HEK293T (cell line): ENCODE measurements around the gene KREMEN2.

Experiments used
- ELF4 ChIP-seq: fragments of 450-650 bp; IDR thresholded peaks from 2 replicates; pipeline ENCODE4 v1.6.1; 2017; ENCODE audit warnings: antibody characterized with exemption
- FOXA1 ChIP-seq: fragments of 450-650 bp; IDR thresholded peaks from 2 replicates; pipeline ENCODE4 v1.6.1; 2016; ENCODE audit warnings: mild to moderate bottlenecking
- FOXM1 ChIP-seq: fragments of 450-650 bp; IDR thresholded peaks from 2 replicates; pipeline ENCODE4 v1.6.1; 2017; ENCODE audit warnings: mild to moderate bottlenecking, borderline replicate concordance
- HDGF ChIP-seq: fragments of 450-650 bp; IDR thresholded peaks from 2 replicates; pipeline ENCODE4 v1.6.1; 2017; ENCODE audit warnings: antibody characterized with exemption, borderline replicate concordance
- LEF1 ChIP-seq: fragments of 450-650 bp; IDR thresholded peaks from 2 replicates; pipeline ENCODE4 v1.6.1; 2017; ENCODE audit warnings: mild to moderate bottlenecking, borderline replicate concordance
- NFRKB ChIP-seq: fragments of 450-650 bp; IDR thresholded peaks from 2 replicates; pipeline ENCODE4 v1.6.1; 2016; ENCODE audit warnings: mild to moderate bottlenecking, moderate library complexity
- PKNOX1 ChIP-seq: fragments of 450-650 bp; IDR thresholded peaks from 2 replicates; pipeline ENCODE4 v1.6.1; 2016
- SP1 ChIP-seq: fragments of 450-650 bp; IDR thresholded peaks from 2 replicates; pipeline ENCODE4 v1.6.1; 2017
- SUZ12 ChIP-seq: fragments of 450-650 bp; IDR thresholded peaks from 2 replicates; pipeline ENCODE4 v1.6.1; 2016; ENCODE audit warnings: mild to moderate bottlenecking
- TARDBP ChIP-seq: fragments of 450-650 bp; IDR thresholded peaks from 2 replicates; pipeline ENCODE4 v1.6.1; 2016

DNA sequence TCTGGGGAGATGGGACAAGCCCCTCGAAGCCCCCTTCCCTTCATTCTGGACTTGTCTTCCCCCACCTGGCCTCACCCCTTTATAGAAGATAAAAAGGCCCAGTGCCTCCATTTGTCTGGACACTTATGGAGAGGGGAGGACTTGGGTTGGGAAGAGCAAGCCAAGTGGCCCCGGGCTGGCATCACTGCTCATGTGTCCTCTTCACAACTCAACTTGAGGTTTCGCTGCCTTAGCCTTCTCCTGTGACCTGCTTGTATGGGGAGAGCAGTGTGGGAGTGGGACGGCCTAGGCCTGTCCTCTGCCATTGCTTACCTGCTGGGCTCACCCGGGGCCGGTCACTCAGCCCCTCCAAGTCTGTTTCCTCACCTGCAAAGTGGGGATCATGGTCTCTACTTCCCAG is 6.5 kb downstream of the KREMEN2 start:
- TF ChIP-seq SP1 (no peak), PKNOX1 (no peak), ELF4 (no peak), HDGF (no peak), FOXA1 (no peak), LEF1 (no peak), SUZ12 (no peak), FOXM1 (no peak), NFRKB (no peak), TARDBP (no peak)
